Measurements from ENCODE around the gene CHD6. TPM values are rescaled to one million over a fixed set of nuclear protein-coding genes. Genes with fewer than 3 reads are reported as not detected.

CHD6 gene
- total RNA-seq, 2 experiments from 2014 or later, result 26.9 to 45.7 TPM

GRCh38 chr20:41534842-41535241, 83.3 kb downstream of the CHD6 start:
- peaks cover 22% of the 10 kb centered on the region for H3K36me3 ChIP-seq (ENCODE audit: insufficient read depth, low read length)
- no peaks in the 10 kb centered on the region for H3K9me2 ChIP-seq (ENCODE audit: insufficient read depth, low read length)
- CTCF ChIA-PET (ENCODE audit: unreplicated experiment), result no interaction called here
- intact Hi-C loops (cut with micrococcal nuclease; ENCODE audit: unreplicated experiment), result no loop called here
- no peak overlapping the region for H3K27ac ChIP-seq (ENCODE audit: low read depth, low read length, poor library complexity, severe bottlenecking)
- TF ChIP-seq CTCF (conservative IDR thresholded peaks at IDR 0.05; ENCODE audit: low read length), result no peak
- no peak for TF ChIP-seq EZH2phosphoT487 (IDR thresholded peaks at IDR 0.05; ENCODE audit: borderline replicate concordance, low read depth, low read length)
- no peak overlapping the region for H3K4me3 ChIP-seq (ENCODE audit: low read depth, low read length, poor library complexity, severe bottlenecking)
- no peak overlapping the region for H3K4me2 ChIP-seq (ENCODE audit: low read length)
- no TSS peak for BruUV-seq (replicated peaks)
- H3K9me3 ChIP-seq (ENCODE audit: low read length), result peaks cover 17% of the 10 kb centered on the region; the same call in 1 of the 2 replicates
- no peaks in the 10 kb centered on the region for H4K20me1 ChIP-seq (ENCODE audit: insufficient read depth, low read length)
- POLR2A ChIA-PET, result interaction anchor here (0.5 kb wide), 1 partner anchor 36 kb away, joined by 3 read pairs; no protein-coding TSS in a partner anchor
- H2AFZ ChIP-seq (ENCODE audit: low read length), result no peak overlapping the region
- no peaks in the 10 kb centered on the region for H3K4me1 ChIP-seq (ENCODE audit: insufficient read depth, low read length, poor library complexity, severe bottlenecking)
- no peak for DNase-seq (ENCODE audit: low spot score)
- no peaks in the 10 kb centered on the region for H3K79me2 ChIP-seq (ENCODE audit: insufficient read depth, low read depth, low read length)

- H4K20me1 ChIP-seq (ENCODE audit: insufficient read depth, low read length), result no peaks in the 10 kb centered on the region
- H2AFZ ChIP-seq (ENCODE audit: low read length), result no peak overlapping the region
- no peaks in the 10 kb centered on the region for H3K4me1 ChIP-seq (ENCODE audit: insufficient read depth, low read length, poor library complexity, severe bottlenecking)
- no peak overlapping the region for H3K4me3 ChIP-seq (ENCODE audit: low read depth, low read length, poor library complexity, severe bottlenecking)
- no peaks in the 10 kb centered on the region for H3K9me2 ChIP-seq (ENCODE audit: insufficient read depth, low read length)
- H3K4me2 ChIP-seq (ENCODE audit: low read length), result no peak overlapping the region
- no peak for DNase-seq (ENCODE audit: low spot score)
- no peaks in the 10 kb centered on the region for H3K79me2 ChIP-seq (ENCODE audit: insufficient read depth, low read depth, low read length)
- POLR2A ChIA-PET, result interaction anchor here (0.6 kb wide), 1 partner anchor 233 kb away, joined by 5 read pairs; no protein-coding TSS in a partner anchor
- intact Hi-C loops (cut with micrococcal nuclease; ENCODE audit: unreplicated experiment), result no loop called here
- no TSS peak for BruUV-seq (replicated peaks)
- CTCF ChIA-PET (ENCODE audit: unreplicated experiment), result no interaction called here
- H3K9me3 ChIP-seq (ENCODE audit: low read length), result peaks cover 17% of the 10 kb centered on the region; the same call in 1 of the 2 replicates
- H3K36me3 ChIP-seq (ENCODE audit: insufficient read depth, low read length), result peaks cover 22% of the 10 kb centered on the region
- TF ChIP-seq EZH2phosphoT487 (IDR thresholded peaks at IDR 0.05; ENCODE audit: borderline replicate concordance, low read depth, low read length) (no peak), CTCF (conservative IDR thresholded peaks at IDR 0.05; ENCODE audit: low read length) (no peak)
- no peak overlapping the region for H3K27ac ChIP-seq (ENCODE audit: low read depth, low read length, poor library complexity, severe bottlenecking)
Measured at GRCh38 chr20:41534170-41534569, 84.0 kb downstream of the CHD6 start.

GRCh38 chr20:41533537-41534136, 84.5 kb downstream of the CHD6 start:
- H4K20me1 ChIP-seq (ENCODE audit: insufficient read depth, low read length), result no peaks in the 10 kb centered on the region
- DNase-seq (ENCODE audit: low spot score), result no peak
- H3K79me2 ChIP-seq (ENCODE audit: insufficient read depth, low read depth, low read length), result no peaks in the 10 kb centered on the region
- no peak overlapping the region for H2AFZ ChIP-seq (ENCODE audit: low read length)
- no peak overlapping the region for H3K27ac ChIP-seq (ENCODE audit: low read depth, low read length, poor library complexity, severe bottlenecking)
- H3K9me2 ChIP-seq (ENCODE audit: insufficient read depth, low read length), result no peaks in the 10 kb centered on the region
- TF ChIP-seq EZH2phosphoT487 (IDR thresholded peaks at IDR 0.05; ENCODE audit: borderline replicate concordance, low read depth, low read length) (no peak), CTCF (conservative IDR thresholded peaks at IDR 0.05; ENCODE audit: low read length) (no peak)
- BruUV-seq (replicated peaks), result no TSS peak
- no peaks in the 10 kb centered on the region for H3K4me1 ChIP-seq (ENCODE audit: insufficient read depth, low read length, poor library complexity, severe bottlenecking)
- peaks cover 17% of the 10 kb centered on the region for H3K36me3 ChIP-seq (ENCODE audit: insufficient read depth, low read length)
- ChIA-PET POLR2A (interaction anchor here (0.6 kb wide), 1 partner anchor 234 kb away, joined by 5 read pairs; no protein-coding TSS in a partner anchor), CTCF (ENCODE audit: unreplicated experiment) (no interaction called here)
- no peak overlapping the region for H3K4me2 ChIP-seq (ENCODE audit: low read length)
- no peak overlapping the region for H3K4me3 ChIP-seq (ENCODE audit: low read depth, low read length, poor library complexity, severe bottlenecking)
- peaks cover 17% of the 10 kb centered on the region; the same call in 1 of the 2 replicates for H3K9me3 ChIP-seq (ENCODE audit: low read length)
- intact Hi-C loops (cut with micrococcal nuclease; ENCODE audit: unreplicated experiment), result no loop called here

Measured in OCI-LY7 (cell line).